ENCODE data around the gene CEP104.
"Not testable (repeated sequence)": the region's sequence is repeated elsewhere in the genome, so short reads cannot be mapped to it uniquely, and the experiment has no call there.

The CEP104 gene

DNA sequence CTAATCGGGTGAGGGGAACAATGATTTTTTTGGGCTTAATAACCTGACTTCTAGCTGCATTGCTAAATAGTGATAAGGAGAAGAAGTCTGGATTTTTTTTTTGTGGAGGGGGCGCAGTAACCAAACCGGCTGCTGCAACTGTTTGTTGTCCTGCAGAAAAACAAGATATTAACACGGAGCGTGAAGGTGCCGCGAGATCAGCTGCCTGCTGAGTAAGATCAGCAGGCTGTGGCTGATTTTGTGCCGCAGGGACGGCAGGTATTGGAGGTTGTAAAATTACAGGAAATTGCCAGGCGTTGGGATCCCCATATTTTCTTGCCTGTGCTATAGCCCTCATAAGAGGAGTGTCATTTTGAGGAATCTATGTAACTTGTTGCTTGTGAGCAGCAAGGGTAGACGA lies 52.0 kb downstream of the CEP104 start:
- no peak for DNase-seq (ENCODE audit: low read depth)
- no peak overlapping the region for H3K4me3 ChIP-seq (ENCODE audit: low read depth, low read length)
- TF ChIP-seq CTCF (IDR thresholded peaks at IDR 0.05; ENCODE audit: control insufficient read depth, extremely low read depth, insufficient read depth), result no peak

DNA sequence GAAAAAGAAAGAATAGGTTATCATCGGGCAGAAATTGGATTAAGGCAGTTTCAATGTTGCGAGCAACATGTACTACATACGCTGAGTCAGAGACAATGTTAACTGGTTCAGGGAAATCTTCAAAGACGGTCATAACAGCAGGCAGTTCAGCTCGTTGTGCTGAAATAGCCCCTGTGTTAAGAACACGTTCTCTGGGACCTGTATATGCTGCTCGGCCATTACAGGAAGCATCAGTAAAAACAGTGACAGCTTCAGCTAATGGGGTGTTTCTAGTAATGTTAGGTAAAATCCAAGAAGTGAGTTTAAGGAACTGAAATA lies 52.4 kb downstream of the CEP104 start:
- not testable (repeated sequence) for H3K4me3 ChIP-seq (ENCODE audit: low read depth, low read length); DNase-seq (ENCODE audit: low read depth)

- no peak for DNase-seq (ENCODE audit: low read depth)
- no peak overlapping the region for H3K4me3 ChIP-seq (ENCODE audit: low read depth, low read length)
- no peak for TF ChIP-seq CTCF (IDR thresholded peaks at IDR 0.05; ENCODE audit: control insufficient read depth, extremely low read depth, insufficient read depth)
Observed at GRCh38 chr1:3803905-3804626, 52.9 kb downstream of the CEP104 start.

DNA sequence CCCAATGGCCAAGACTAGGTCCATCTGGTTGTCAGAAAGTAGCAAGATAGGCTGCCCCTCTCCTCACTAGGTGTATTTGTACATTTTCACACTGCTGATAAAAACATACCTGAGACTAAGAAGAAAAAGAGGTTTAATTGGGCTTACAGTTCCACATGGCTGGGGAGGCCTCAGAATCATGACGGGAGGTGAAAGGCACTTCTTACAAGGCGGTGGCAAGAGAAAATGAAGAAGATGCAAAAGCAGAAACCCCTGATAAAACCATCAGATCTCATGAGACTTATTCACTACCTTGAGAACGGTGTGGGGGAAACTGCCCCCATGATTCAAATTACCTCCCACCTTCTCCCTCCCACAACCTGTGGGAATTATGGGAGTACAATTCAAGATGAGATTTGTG lies 56.2 kb downstream of the CEP104 start:
- not testable (repeated sequence) for DNase-seq (ENCODE audit: low read depth); H3K4me3 ChIP-seq (ENCODE audit: low read depth, low read length)

DNA sequence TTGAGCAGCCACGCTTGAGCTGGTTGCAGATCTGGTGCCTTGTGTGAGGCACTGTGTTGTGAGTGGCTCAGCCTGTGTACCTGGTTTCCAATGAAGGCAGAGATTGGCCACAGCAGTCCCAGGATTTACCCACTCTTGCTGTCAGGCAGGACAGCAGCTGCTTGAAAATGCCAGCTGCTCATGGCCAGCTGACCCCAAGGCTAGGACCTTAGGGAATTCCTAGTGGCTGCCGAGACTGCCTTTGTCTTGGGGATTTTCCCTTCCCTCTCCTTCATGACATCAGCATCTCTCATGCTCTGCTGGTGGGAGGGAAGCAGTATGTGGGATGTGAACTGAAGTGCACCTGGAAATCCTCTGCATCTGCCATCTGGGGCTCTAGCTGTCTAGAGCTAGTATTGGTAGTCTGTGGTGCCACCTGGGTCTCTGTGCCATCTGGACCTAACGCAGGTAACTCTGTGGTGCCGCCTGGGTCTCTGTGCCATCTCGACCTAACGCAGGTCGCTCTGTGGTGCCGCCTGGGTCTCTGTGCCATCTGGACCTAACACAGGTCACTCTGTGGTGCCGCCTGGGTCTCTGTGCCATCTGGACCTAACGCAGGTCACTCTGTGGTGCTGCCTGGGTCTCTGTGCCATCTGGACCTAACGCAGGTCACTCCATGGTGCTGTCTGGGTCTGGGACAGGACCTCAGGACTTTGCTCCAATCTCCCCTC lies 56.9 kb downstream of the CEP104 start:
- no peak for DNase-seq (ENCODE audit: low read depth)
- no peak overlapping the region for H3K4me3 ChIP-seq (ENCODE audit: low read depth, low read length)
- no peak for TF ChIP-seq CTCF (IDR thresholded peaks at IDR 0.05; ENCODE audit: control insufficient read depth, extremely low read depth, insufficient read depth)

DNA sequence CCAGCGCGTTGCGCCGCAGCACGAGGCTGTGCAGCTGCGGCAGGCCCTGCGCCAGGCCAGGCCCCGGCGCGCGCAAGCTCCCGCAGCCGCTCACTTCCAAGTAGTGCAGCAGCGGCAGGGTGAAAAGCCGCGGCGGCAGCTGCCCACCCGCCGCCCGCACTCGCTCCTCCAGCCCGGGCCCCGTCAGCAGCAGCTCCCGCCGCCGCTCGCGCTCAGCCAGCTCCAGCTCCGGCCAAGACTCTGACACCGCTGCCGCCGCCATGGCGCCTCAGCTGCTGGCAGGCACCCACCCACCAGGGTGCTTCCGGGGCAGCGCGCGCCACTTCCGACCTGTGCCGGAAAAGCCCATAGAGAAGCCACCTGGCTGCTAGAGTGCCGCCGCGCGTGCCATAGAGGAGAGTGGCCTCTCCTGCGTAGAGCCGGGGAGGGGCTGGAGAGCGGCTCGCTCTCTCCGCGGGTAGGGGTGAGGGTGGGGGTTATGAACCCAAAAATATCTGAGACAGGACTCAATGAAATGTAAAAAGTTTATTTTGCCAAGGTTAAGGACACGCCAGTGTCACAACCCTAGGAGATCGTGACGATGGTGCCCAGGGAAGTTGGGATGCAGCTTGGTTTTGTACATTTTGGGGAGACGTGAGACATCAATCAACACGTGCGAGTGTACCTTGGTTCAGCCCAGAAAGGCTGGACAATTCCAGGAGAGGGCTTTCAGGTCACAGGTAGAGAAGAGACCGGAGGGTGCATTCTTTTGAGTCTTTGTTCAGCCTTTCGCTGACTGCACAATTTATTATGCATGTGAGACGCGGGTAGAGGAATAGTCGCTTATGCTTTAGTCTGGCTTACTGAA lies 60.6 kb downstream of the CEP104 start, which contains the start of gene LRRC47:
Gene LRRC47 (minus strand): TSS at position 284 of the 847 bp plus-strand sequence. CDS start 22 bp downstream, at position 262.
- no peak for TF ChIP-seq CTCF (IDR thresholded peaks at IDR 0.05; ENCODE audit: control insufficient read depth, extremely low read depth, insufficient read depth)
- peak; percentile 75 for DNase-seq (ENCODE audit: low read depth)
- peak within 1 kb of the TSS; percentile 93 for H3K4me3 ChIP-seq (ENCODE audit: low read depth, low read length)

DNA sequence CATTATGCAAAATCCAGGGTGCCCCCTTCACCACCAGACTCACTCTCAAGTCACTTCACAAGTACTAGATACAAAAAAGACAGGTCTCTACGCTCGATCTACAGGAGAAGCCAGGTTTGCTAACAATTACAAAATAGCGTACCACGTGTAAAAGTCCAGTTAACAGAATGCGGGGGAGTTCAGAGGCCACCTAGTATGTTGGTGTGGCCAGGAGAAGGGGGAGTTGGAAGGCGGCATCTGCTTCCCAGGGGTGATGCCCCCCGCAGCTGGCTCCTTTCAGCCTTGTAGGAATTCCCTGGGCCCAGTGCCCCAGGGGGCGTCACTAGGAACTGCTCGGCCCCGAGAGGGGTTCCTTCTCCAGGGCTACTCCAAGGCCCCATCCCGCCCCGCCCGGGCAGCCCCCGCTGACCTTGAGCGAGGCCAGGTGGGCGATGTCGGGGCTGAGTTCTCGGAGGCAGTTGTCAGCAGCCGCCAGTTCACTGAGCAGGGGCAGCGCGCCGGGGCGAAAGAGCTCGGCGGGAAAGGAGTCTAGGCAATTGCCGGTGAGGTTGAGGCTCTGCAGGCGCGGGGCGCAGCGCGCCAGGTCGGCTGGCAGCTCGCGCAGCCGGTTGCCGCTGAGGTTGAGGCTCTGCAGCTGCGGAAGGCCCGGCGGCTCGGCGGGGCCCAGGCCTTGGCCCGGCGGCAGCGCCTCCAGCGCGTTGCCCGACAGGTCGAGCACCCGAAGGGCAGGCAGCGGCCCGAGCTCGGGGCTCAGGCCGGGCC lies 61.4 kb downstream of the CEP104 start:
- H3K4me3 ChIP-seq (ENCODE audit: low read depth, low read length), result peak overlapping the region; percentile 93
- TF ChIP-seq CTCF (IDR thresholded peaks at IDR 0.05; ENCODE audit: control insufficient read depth, extremely low read depth, insufficient read depth), result no peak
- no peak for DNase-seq (ENCODE audit: low read depth)

Measured in LNCaP clone FGC (cell line).